ENCODE measurements around the gene ZNF605.
"Not testable (repeated sequence)": the region's sequence is repeated elsewhere in the genome, so short reads cannot be mapped to it uniquely, and the experiment has no call there.

- TF ChIP-seq CTCF (IDR thresholded peaks at IDR 0.05; ENCODE audit: low read depth, low read length); POLR2A (IDR thresholded peaks at IDR 0.05; ENCODE audit: extremely low read depth, insufficient read length); MAX (IDR thresholded peaks at IDR 0.05; ENCODE audit: low read depth, low read length); MYC (IDR thresholded peaks at IDR 0.05; ENCODE audit: low read depth, low read length): not testable (repeated sequence)
Measured at GRCh38 chr12:132938807-132939206, 17.3 kb downstream of the ZNF605 start.
